GM18502 (cell line): ENCODE results near the gene CTDSP1.

Experiments used
- ATAC-seq: cut with Tn5 transposase; IDR thresholded peaks from one replicate; pipeline ENCODE4 v1.9.1; 2021; ENCODE audit warnings: mild to moderate bottlenecking; ENCODE audit not compliant: unreplicated experiment, poor library complexity

The CTDSP1 gene

GRCh38 chr2:218447072-218447471 lies 47.4 kb downstream of the CTDSP1 start:
- no peak for ATAC-seq

GRCh38 chr2:218448934-218449333 lies 49.3 kb downstream of the CTDSP1 start:
- ATAC-seq: no peak

GRCh38 chr2:218452079-218452478 lies 52.4 kb downstream of the CTDSP1 start:
- ATAC-seq: no peak
